ENCODE measurements around the gene NCKIPSD.

NCKIPSD gene

DNA sequence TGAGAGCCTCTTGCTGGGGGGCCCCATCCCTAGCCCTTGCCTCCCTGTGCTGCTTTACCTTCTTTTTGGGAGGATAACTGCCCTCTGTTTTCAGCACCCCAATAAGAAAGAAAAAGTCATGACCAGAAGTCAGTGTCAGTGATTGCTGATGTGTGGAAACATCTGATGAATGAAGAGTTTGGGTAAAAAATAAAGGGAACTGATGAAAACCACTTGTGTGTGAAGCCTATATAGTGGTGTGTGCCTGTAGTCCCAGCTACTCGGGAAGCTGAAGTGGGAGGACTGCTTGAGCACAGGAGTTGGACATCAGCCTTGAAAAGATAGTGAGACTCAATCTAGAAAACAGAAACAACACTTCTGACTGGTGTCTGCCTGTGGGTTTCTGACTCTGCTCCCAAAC, 13.2 kb downstream of the NCKIPSD start:
- H3K27ac ChIP-seq (ENCODE audit: extremely low read depth, low read depth, low read length) = no peak overlapping the region
- ChIA-PET CTCF (no interaction called here), POLR2A (no interaction called here)
- no peak overlapping the region for H3K4me3 ChIP-seq (ENCODE audit: low read depth, low read length)
- H3K4me1 ChIP-seq (ENCODE audit: control insufficient read depth, insufficient read depth, low read length) = no peaks in the 10 kb centered on the region
- H3K36me3 ChIP-seq (ENCODE audit: control insufficient read depth in 2 of 2, insufficient read depth in 1 of 2, low read length in 2 of 2) = peaks cover 3 to 58% of the 10 kb centered on the region in 2 experiments; a peak in 2 of 3 replicates
- TF ChIP-seq SALL2 (tag by site-specific recombination; IDR thresholded peaks at IDR 0.05; ENCODE audit: borderline replicate concordance) = no peak
- TF ChIP-seq, protein P1, sequence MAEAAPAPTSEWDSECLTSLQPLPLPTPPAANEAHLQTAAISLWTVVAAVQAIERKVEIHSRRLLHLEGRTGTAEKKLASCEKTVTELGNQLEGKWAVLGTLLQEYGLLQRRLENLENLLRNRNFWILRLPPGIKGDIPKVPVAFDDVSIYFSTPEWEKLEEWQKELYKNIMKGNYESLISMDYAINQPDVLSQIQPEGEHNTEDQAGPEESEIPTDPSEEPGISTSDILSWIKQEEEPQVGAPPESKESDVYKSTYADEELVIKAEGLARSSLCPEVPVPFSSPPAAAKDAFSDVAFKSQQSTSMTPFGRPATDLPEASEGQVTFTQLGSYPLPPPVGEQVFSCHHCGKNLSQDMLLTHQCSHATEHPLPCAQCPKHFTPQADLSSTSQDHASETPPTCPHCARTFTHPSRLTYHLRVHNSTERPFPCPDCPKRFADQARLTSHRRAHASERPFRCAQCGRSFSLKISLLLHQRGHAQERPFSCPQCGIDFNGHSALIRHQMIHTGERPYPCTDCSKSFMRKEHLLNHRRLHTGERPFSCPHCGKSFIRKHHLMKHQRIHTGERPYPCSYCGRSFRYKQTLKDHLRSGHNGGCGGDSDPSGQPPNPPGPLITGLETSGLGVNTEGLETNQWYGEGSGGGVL (tag by site-specific recombination; IDR thresholded peaks at IDR 0.05) = no peak
- TF ChIP-seq, protein P2, sequence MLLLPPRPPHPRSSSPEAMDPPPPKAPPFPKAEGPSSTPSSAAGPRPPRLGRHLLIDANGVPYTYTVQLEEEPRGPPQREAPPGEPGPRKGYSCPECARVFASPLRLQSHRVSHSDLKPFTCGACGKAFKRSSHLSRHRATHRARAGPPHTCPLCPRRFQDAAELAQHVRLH (tag by site-specific recombination; IDR thresholded peaks at IDR 0.05) = no peak
- no peak for TF ChIP-seq GLI4 (tag by site-specific recombination; IDR thresholded peaks at IDR 0.05)
- no peak for TF ChIP-seq ZNF184 (tag by site-specific recombination; IDR thresholded peaks at IDR 0.05)
- TF ChIP-seq ZSCAN23 (tag by site-specific recombination; IDR thresholded peaks at IDR 0.05) = no peak
- no peak for TF ChIP-seq ZNF174 (tag by site-specific recombination; IDR thresholded peaks at IDR 0.05)
- no peak for TF ChIP-seq ZNF677 (tag by site-specific recombination; IDR thresholded peaks at IDR 0.05)
- TF ChIP-seq, protein P3, sequence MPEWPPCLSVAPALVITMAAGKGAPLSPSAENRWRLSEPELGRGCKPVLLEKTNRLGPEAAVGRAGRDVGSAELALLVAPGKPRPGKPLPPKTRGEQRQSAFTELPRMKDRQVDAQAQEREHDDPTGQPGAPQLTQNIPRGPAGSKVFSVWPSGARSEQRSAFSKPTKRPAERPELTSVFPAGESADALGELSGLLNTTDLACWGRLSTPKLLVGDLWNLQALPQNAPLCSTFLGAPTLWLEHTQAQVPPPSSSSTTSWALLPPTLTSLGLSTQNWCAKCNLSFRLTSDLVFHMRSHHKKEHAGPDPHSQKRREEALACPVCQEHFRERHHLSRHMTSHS (tag by site-specific recombination; IDR thresholded peaks at IDR 0.05) = no peak
- H3K9me3 ChIP-seq (ENCODE audit: control insufficient read depth, insufficient read depth, low read depth, low read length) = no peaks in the 10 kb centered on the region

DNA sequence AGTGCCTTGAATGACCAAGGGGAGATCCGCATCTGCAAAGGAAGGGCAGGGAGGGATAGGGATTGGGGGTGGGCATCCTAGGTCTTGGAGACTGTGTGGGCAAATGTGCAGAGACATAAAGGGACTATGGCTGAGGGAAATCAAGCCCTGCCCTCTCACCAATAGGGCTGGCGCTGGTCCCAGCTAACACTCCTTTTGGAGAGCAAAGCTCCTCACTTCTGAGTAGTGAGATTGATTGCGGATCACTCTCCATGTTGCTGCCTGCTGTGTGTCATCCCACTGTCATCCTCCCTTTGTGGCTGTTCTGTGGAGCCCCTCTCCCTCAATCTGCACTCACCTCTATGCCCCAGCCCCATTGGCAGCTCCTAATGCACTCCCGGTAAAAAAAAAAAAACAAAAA, 20.8 kb downstream of the NCKIPSD start:
- H3K27ac ChIP-seq (ENCODE audit: extremely low read depth, low read depth, low read length) = no peak overlapping the region
- H3K4me1 ChIP-seq (ENCODE audit: control insufficient read depth, insufficient read depth, low read length) = no peaks in the 10 kb centered on the region
- CTCF ChIA-PET = interaction anchor here (0.6 to 2.0 kb wide), 5 partner anchors 9 to 427 kb away, joined by 3 to 13 read pairs (median 3); no protein-coding TSS in a partner anchor
- H3K36me3 ChIP-seq (ENCODE audit: control insufficient read depth in 2 of 2, insufficient read depth in 1 of 2, low read length in 2 of 2) = peaks cover 0 to 1% of the 10 kb centered on the region in 2 experiments; a peak in 2 of 3 replicates
- no peaks in the 10 kb centered on the region for H3K9me3 ChIP-seq (ENCODE audit: control insufficient read depth, insufficient read depth, low read depth, low read length)
- TF ChIP-seq ZNF837 (tag by site-specific recombination; IDR thresholded peaks at IDR 0.05) (no peak), ZNF521 (tag by site-specific recombination; IDR thresholded peaks at IDR 0.05) (no peak), ZNF600 (tag by site-specific recombination; IDR thresholded peaks at IDR 0.05) (peak; percentile 42; the same call in 1 of the 2 replicates), PRDM1 (tag by site-specific recombination; IDR thresholded peaks at IDR 0.05) (peak; percentile 44; the same call in 1 of the 2 replicates)
- no peak overlapping the region for H3K4me3 ChIP-seq (ENCODE audit: low read depth, low read length)
- POLR2A ChIA-PET = interaction anchor here (0.7 to 2.1 kb wide), 2 partner anchors 9 to 662 kb away, joined by 3 to 12 read pairs; no protein-coding TSS in a partner anchor

DNA sequence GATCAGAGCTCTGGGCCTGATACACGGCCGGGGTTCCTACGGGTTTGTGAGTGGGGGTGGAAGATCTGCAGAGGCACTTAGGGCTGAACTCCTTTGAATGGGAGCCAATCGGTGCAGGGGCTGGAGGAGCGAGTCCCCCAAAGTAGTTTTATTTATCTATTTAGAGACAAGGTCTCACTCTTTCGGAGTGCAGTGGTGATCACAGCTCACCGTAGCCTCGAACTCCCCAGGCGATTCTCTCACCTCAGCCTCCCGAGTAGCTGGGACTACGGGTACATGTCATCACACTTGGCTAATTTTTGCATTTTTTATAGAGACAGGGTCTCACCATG, 21.4 kb downstream of the NCKIPSD start:
- Histone ChIP-seq H3K9me3 (ENCODE audit: control insufficient read depth, insufficient read depth, low read depth, low read length) (no peaks in the 10 kb centered on the region), H3K27ac (ENCODE audit: extremely low read depth, low read depth, low read length) (no peak overlapping the region), H3K36me3 (ENCODE audit: control insufficient read depth in 2 of 2, insufficient read depth in 1 of 2, low read length in 2 of 2) (no peaks in the 10 kb centered on the region; a peak in 1 of 3 replicates), H3K4me1 (ENCODE audit: control insufficient read depth, insufficient read depth, low read length) (no peaks in the 10 kb centered on the region), H3K4me3 (ENCODE audit: low read depth, low read length) (no peak overlapping the region)
- CTCF ChIA-PET = interaction anchor here (0.6 to 2.0 kb wide), 7 partner anchors 10 to 196 kb away, joined by 3 to 13 read pairs (median 3); no protein-coding TSS in a partner anchor
- TF ChIP-seq, protein P4, sequence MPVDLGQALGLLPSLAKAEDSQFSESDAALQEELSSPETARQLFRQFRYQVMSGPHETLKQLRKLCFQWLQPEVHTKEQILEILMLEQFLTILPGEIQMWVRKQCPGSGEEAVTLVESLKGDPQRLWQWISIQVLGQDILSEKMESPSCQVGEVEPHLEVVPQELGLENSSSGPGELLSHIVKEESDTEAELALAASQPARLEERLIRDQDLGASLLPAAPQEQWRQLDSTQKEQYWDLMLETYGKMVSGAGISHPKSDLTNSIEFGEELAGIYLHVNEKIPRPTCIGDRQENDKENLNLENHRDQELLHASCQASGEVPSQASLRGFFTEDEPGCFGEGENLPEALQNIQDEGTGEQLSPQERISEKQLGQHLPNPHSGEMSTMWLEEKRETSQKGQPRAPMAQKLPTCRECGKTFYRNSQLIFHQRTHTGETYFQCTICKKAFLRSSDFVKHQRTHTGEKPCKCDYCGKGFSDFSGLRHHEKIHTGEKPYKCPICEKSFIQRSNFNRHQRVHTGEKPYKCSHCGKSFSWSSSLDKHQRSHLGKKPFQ (tag by site-specific recombination; IDR thresholded peaks at IDR 0.05) = no peak
- TF ChIP-seq GLI2 (tag by site-specific recombination; IDR thresholded peaks at IDR 0.05; ENCODE audit: borderline replicate concordance, low read depth) (no peak), ZNF677 (tag by site-specific recombination; IDR thresholded peaks at IDR 0.05) (no peak), SP7 (tag by site-specific recombination; IDR thresholded peaks at IDR 0.05) (no peak), ZSCAN23 (tag by site-specific recombination; IDR thresholded peaks at IDR 0.05) (no peak), ZNF133 (tag by site-specific recombination; IDR thresholded peaks at IDR 0.05) (no peak), ZNF19 (tag by site-specific recombination; IDR thresholded peaks at IDR 0.05; ENCODE audit: low read depth) (no peak), ZNF571 (tag by site-specific recombination; IDR thresholded peaks at IDR 0.05) (no peak), ZNF48 (tag by site-specific recombination; IDR thresholded peaks at IDR 0.05) (no peak), ZBTB21 (tag by site-specific recombination; IDR thresholded peaks at IDR 0.05) (no peak), SCRT2 (tag by site-specific recombination; IDR thresholded peaks at IDR 0.05) (no peak)
- POLR2A ChIA-PET = interaction anchor here (0.6 to 3.4 kb wide), 5 partner anchors 10 to 765 kb away, joined by 3 to 13 read pairs (median 4); partner anchors contain the start of genes NCKIPSD, NICN1 and SLC26A6

Data from HEK293 (cell line).